Left ventricle myocardium superior (tissue), 1 donor: Measurements from ENCODE around the gene MAPK14. TPM values are rescaled to one million over a fixed set of nuclear protein-coding genes. Genes with fewer than 3 reads are reported as not detected.
"Not testable (repeated sequence)": the region's sequence is repeated elsewhere in the genome, so short reads cannot be mapped to it uniquely, and the experiment has no call there.

Experiments
- ATAC-seq: fragments of 200-7000 bp; cut with Tn5 transposase; one replicate; pipeline ENCODE4 v1.9.1; 2020; ENCODE audit warnings: mild to moderate bottlenecking, moderate library complexity
- DNase-seq: peaks from one replicate; pipeline ENCODE4 v3.0.0-alpha.2; 2020
- intact Hi-C: fragments of 100-400 bp; cut with micrococcal nuclease; formaldehyde crosslinking; loops from one replicate; pipeline ENCODE4 v1.11.0; 2022
- total RNA-seq: library from RNA; stranded (reverse); fragmentation: NEBNext Ultra II Directional; extraction: Animal tissue kit (Norgen Biotek cat#: 25700); gene quantifications from one replicate; pipeline ENCODE4 v1.2.1, GENCODE V29; 2021
- donor health status: DM: no; HTN: yes; CAD: no; lungs with severe emphysema.

The MAPK14 gene
- total RNA-seq, 1 donor from 2014 or later: 27.3 TPM

DNA sequence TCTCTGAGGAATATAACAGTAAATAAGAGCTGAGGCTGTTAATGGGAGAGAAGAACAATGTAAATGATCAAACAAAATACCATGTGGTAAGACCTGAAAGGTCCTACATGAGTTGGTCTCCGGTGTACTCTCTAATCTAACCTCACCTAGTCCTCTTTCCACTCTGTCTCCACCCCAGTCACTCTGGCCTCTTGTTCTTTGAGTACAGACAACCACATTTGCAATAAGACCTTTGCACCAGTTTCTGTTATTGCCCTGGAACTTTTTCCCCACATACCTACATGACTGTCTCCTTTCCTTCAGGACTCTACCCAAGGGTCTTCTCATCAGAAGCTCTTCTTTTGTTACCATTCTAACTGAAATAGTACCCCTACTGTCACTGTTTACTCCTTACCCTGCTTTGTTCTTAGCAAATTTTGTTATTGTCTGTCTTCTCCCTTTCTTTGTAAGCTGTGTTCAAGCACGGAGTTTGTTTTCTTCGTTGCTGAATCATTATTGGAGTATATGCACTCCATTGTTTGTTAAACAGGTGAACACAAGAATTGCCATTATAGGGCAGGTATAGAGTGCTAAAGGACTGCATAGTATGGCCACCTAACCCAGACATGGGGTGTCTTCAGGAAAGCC is 37.3 kb downstream of the MAPK14 start:
- intact Hi-C loops: no loop called here
- no peak for DNase-seq
- ATAC-seq: no peak

GRCh38 chr6:36065916-36066315 is 38.3 kb downstream of the MAPK14 start:
- no peak for DNase-seq
- ATAC-seq: no peak
- intact Hi-C loops: no loop called here

GRCh38 chr6:36066817-36067216 is 39.2 kb downstream of the MAPK14 start:
- no peak for ATAC-seq
- DNase-seq: no peak
- intact Hi-C loops: no loop called here

DNA sequence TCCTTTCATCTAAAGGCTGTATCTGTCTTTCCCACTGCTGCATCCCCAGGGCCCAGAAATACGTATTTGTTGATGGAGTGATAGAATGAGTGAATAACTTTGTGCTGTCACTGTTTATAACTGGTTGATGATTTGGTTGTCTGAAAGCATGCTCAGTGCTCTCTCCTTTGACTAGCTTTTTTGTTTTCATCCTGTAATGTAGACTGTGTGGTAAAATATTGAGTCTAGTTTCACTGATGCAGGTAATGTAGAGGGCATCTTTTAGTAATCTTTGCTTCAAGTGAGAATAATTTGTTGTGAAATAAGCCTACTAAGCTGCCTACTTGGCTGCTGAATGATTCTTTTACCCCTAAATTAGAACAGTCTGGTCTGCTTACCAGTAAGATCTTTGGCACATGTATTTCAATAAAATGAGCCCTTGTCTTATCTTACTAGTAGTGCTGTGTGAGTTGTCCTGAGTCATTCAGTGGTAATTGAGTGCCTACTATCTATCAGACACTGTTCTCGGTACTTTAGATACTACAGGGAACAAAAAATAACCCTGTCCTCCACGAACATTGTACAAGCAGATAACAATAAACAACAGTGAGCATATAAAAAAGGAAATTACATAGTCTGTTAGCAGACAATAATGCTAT is 39.9 kb downstream of the MAPK14 start:
- intact Hi-C loops: no loop called here
- ATAC-seq (peak; percentile 92), DNase-seq (no peak)

- intact Hi-C loops: no loop called here
- DNase-seq (no peak), ATAC-seq (peak; percentile 26)
Measured at GRCh38 chr6:36068012-36068392, 40.4 kb downstream of the MAPK14 start.

DNA sequence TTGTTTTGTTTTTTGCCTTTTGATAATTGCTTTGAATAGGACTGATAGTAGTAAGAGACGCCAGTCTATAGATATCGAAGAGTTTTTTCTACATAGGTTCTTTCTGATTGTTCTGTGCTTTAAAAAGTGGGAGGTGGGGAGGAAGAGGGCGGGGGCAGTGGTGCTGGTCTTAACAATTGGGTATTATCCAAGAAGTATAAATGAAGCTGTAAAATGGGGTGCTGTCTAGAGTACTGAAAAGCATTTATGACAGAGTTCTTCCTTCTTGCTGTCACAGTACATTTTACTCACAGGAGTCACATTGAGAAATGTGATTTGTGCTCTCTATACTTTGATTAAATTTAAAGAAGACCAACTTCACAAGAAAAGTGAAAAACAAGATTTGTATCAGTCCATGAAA is 41.0 kb downstream of the MAPK14 start:
- ATAC-seq (no peak), DNase-seq (no peak)
- intact Hi-C loops: no loop called here

- intact Hi-C loops: no loop called here
- ATAC-seq: no peak
Measured at GRCh38 chr6:36069573-36069972, 42.0 kb downstream of the MAPK14 start.

DNA sequence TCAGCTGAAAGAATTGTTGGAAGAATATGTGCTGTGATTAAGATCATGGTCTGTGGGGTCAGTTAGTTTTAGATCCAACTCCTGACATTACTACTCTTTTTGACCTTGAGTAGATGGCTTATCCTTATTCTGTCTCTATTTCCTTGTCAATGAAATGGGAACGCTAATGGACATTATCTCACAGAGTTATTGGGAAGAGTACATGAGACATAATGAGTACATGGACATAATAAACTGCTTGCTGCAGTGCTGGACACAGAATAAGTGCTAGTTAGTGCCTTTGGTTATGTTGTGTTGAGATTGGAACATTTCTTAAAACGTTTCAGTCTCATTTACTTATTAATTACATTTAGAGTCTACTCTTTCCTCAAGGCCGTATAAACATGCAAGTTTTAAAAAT is 42.6 kb downstream of the MAPK14 start:
- intact Hi-C loops: no loop called here
- DNase-seq (no peak), ATAC-seq (no peak)

More at GRCh38 chr6:36069573-36069972, 42.0 kb downstream of the MAPK14 start:
- DNase-seq: no peak

DNA sequence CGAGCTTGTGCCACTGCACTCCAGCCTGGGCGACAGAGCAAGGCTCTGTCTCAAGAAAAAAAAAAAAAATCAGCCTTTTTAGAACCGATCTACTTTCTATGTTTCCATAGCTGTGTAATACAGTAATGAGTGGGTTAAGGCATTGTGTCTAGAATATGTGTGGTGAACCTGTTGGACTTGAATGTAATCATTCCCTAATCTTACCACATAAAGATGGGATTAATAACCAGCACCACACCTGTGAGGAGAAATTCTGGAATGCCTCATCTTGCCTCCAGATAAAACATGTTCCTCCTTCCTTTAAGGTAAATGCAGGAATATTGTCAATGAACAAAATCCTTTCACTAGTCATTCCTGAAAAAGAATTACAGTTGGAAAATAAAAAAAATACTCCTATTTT is 43.7 kb downstream of the MAPK14 start:
- intact Hi-C loops: no loop called here
- ATAC-seq: no peak

DNA sequence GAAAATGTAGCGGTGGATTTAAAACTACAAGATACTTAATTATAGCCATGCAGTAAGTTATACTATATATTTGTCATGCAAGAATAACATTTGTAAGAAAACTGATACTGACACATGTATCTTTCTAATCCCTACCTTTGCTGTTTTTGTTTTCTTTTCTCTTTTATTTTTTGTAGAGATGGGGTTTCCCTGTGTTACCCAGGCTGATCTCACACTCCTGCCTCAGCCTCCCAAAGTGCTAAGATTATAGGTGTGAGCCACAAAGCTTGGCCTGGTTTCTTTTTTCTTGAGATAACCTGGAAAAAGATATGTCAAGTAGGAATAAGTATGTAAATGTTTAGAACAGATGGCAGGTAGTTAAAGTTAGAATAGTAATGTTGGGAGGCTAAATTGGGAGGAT is 44.1 kb downstream of the MAPK14 start:
- intact Hi-C loops: no loop called here
- no peak for ATAC-seq
- DNase-seq: no peak

More for the DNA sequence above, 43.7 kb downstream of the MAPK14 start:
- DNase-seq: no peak

GRCh38 chr6:36072681-36073080 is 45.1 kb downstream of the MAPK14 start:
- no peak for DNase-seq
- intact Hi-C loops: no loop called here
- ATAC-seq: no peak

DNA sequence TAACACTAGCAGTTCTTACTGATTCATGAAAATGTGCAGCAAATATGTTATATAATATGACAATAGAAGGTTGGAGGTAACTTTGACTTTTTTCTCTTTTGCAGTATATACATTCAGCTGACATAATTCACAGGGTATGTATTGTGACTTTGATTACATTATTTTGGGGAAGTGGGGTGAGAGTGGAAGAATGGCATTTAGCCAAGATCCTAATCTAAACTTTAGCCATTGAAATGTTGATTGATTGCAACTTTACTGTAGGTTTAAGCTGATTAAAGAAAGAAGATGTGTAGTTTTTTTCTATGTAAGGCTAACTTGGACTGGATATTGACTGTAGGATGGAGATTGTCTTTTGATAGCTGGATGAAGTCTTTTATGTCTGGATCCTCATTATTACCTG is 46.0 kb downstream of the MAPK14 start:
- no peak for ATAC-seq
- intact Hi-C loops: no loop called here
- DNase-seq: no peak

- no peak for DNase-seq
- intact Hi-C loops: no loop called here
- no peak for ATAC-seq
Measured at GRCh38 chr6:36075656-36076055, 48.0 kb downstream of the MAPK14 start.

GRCh38 chr6:36076178-36077063 is 48.8 kb downstream of the MAPK14 start:
- intact Hi-C loops: no loop called here
- DNase-seq (no peak), ATAC-seq (no peak)

- ATAC-seq (no peak), DNase-seq (no peak)
- intact Hi-C loops: no loop called here
Measured at GRCh38 chr6:36078159-36078558, 50.6 kb downstream of the MAPK14 start.

- intact Hi-C loops: no loop called here
- DNase-seq (no peak), ATAC-seq (no peak)
Measured at GRCh38 chr6:36079601-36080000, 52.0 kb downstream of the MAPK14 start.

DNA sequence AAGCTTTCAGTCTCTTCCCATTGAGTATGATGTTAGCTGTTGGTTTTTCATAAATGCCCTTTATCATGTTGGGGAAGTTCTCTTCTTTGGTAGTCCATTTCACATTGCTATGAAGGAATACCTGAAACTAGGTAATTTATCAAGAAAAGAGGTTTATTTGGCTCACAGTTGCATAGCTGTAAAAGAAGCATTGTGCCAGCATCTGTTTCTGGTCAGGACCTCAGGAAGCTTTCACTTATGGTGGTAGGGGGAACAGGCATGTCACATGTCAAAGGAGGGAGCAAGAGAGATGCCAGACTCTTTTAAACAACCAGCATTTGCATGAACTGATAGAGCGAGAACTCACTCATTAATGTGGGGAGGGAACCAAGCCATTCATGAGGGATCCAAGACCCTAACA is 54.7 kb downstream of the MAPK14 start:
- no peak for DNase-seq
- intact Hi-C loops: no loop called here
- no peak for ATAC-seq

GRCh38 chr6:36083446-36083845 is 55.8 kb downstream of the MAPK14 start:
- intact Hi-C loops: no loop called here
- ATAC-seq (no peak), DNase-seq (no peak)

DNA sequence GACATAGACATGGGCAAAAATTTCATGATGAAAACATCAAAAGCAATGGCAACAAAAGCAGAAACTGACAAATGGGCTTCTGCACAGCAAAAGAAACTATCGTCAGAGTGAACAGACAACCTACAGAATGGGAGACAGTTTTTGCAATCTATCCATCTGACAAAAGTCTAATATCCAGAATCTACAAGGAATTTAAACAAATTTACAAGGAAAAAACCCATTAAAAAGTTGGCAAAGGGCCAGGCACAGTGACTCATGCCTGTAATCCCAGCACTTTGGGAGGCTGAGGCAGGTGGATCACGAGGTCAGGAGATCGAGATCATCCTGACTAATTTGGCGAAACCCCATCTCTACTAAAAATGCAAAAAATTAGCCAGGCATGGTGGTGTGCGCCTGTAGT is 60.6 kb downstream of the MAPK14 start:
- ATAC-seq, intact Hi-C loops, DNase-seq: not testable (repeated sequence)

- intact Hi-C loops: no loop called here
- ATAC-seq (no peak), DNase-seq (no peak)
Measured at GRCh38 chr6:36089048-36089447, 61.4 kb downstream of the MAPK14 start.
